Heart right ventricle (tissue), 16 donors: ENCODE results near the gene TSNAX. TPM values are rescaled to one million over a fixed set of nuclear protein-coding genes. Genes with fewer than 3 reads are reported as not detected.

ENCODE experiments used
- ATAC-seq, 8 donors: fragments of 200-7000 bp; cut with Tn5 transposase; one replicate each; pipeline ENCODE4 v1.9.1; 2020; ENCODE audit warnings: mild to moderate bottlenecking in 8 of 8, moderate library complexity in 8 of 8, moderate number of reproducible peaks in 1 of 8
- DNase-seq, 2 donors: peaks; one replicate each; pipeline ENCODE4 v3.0.0-alpha.2; 2020
- H3K27ac ChIP-seq, 10 donors: fragments of 200-600 bp; sonication (generic) in 2 of 10; one replicate each; pipeline versions ENCODE4 v1.5.0 to v1.8.0; 2020 to 2022; ENCODE audit warnings: mild to moderate bottlenecking in 3 of 10
- H3K27me3 ChIP-seq, 7 donors: fragments of 200-600 bp; one replicate each; pipeline ENCODE4 v1.8.0; 2021 to 2022; ENCODE audit warnings: mild to moderate bottlenecking in 2 of 7
- H3K36me3 ChIP-seq, 9 donors: fragments of 200-600 bp; sonication (generic) in 1 of 9; one replicate each; pipeline versions ENCODE4 v1.5.0 to v1.8.0; 2020 to 2022; ENCODE audit warnings: mild to moderate bottlenecking in 2 of 9
- H3K4me1 ChIP-seq, 9 donors: fragments of 200-600 bp; sonication (generic) in 1 of 9; one replicate each; pipeline versions ENCODE4 v1.5.0 to v1.8.0; 2020 to 2022; ENCODE audit warnings: mild to moderate bottlenecking in 4 of 9
- H3K4me3 ChIP-seq, 10 donors: fragments of 200-600 bp; sonication (generic) in 2 of 10; one replicate each; pipeline versions ENCODE4 v1.5.0 to v1.8.0; 2020 to 2022; ENCODE audit warnings: mild to moderate bottlenecking in 7 of 10, moderate library complexity in 2 of 10
- H3K9me3 ChIP-seq, 11 donors: fragments of 200-600 bp in 10 of 11; sonication (generic) in 2 of 11; one replicate each; pipeline versions ENCODE4 v1.5.0 to v1.8.0; 2013 to 2022; ENCODE audit warnings: mild to moderate bottlenecking in 2 of 11, control low read depth in 1 of 11, moderate library complexity in 1 of 11
- WGBS, 2 donors: extraction: QIAGEN DNeasy Blood & Tissue Kit; methylation state at CpG; one replicate each; pipeline ENCODE4 v1.1.7; 2013; ENCODE audit warnings: inconsistent platforms in 1 of 2; 5-methylcytosine and 5-hydroxymethylcytosine counted together
- intact Hi-C, 10 donors: fragments of 100-400 bp; cut with DNase I; formaldehyde crosslinking; loops; one replicate each; pipeline versions ENCODE4 v1.11.1 to v1.14.2; 2022
- polyA plus RNA-seq, 2 donors: library from polyadenylated mRNA; stranded (reverse); fragments of 200-250 nt; gene quantifications; one replicate each; pipeline ENCODE4 v1.2.3, GENCODE V29; 2013
- total RNA-seq, 10 donors: library from RNA; stranded (reverse); fragmentation: NEBNext Ultra II Directional in 3 of 10; extraction: Animal tissue kit (Norgen Biotek cat#: 25700) in 3 of 10; gene quantifications; one replicate each; pipeline versions ENCODE4 v1.2.1 to v1.2.4, GENCODE V29; 2021 to 2023
- TF ChIP-seq, protein P1 (sequence below), 9 donors: fragments of 200-600 bp; sonication (generic) in 2 of 9; IDR thresholded peaks; one replicate each; pipeline versions ENCODE4 v1.5.0 to v1.8.0; 2021 to 2022; ENCODE audit warnings: antibody characterized with exemption in 9 of 9, mild to moderate bottlenecking in 5 of 9, moderate library complexity in 1 of 9
- donor health status: Arrhythmogenic right ventricular cardiomyopathy.
- donor health status: ischemic (EF 13 %, LVEDD 7.1; RV severe dilation, severe dysfunction).
- donor health status: healthy with polysubstance abuse.
- donor health status: DM: no; HTN: yes; CAD: no.
- donor health status: DM: no; HTN: no; CAD: no.
- donor health status: ischemic (EF 25% LVEDD 6.9; RV normal size, moderate dysfunction).
- donor health status: ischemic (EF 25% LVEDD 5.7; RV mildly dilated, moderate dysfunction).
- donor health status: healthy.
- donor health status: DM: yes; HTN: yes; CAD: no.
- donor health status: Ischemic cardiomyopathy.
- donor health status: ischemic (EF 35%, LVEDD 5.7; RV mildly dilated, moderate dysfunction).
- donor health status: nonischemic (EF 11% LVEDD 7.7; RV severe dilation, severe dysfunction).
- donor health status: DM: yes; HTN: yes; CAD: no.
- donor health status: PGD.
- donor health status: ischemic (EF 29% LVEDD 5.4; RV normal size, mild dysfunction).
- donor health status: nonischemic (EF 23%, LVEDD 6.1; RV moderate dilation, normal function).

The TSNAX gene
- total and polyA plus RNA-seq, 12 donors: 11.8 to 37.9 (median 32.0) TPM

DNA sequence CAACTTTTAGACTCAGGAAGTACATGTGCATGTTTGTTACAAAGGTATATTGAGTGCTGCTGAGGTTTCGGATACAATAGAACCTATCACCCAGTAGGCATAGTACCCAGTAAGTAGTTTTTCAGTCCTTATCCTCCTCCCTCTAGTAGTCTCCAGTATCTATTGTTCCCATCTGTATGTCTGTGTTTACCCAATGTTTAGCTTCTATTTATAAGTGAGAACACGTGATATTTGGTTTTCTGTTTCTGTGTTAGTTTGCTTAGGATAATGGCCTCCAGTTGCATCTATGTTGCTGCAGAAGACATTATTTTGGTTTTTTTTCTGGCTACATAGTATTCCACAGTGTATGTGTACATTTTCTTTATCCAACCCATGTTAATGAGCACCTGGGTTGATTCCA, 47.2 kb upstream of the TSNAX start:
- Histone ChIP-seq H3K27me3 (no peaks in the 10 kb centered on the region), H3K4me3 (no peak overlapping the region), H3K4me1 (no peaks in the 10 kb centered on the region), H3K27ac (no peak overlapping the region), H3K9me3 (peaks cover 0 to 6% (median 0%) of the 10 kb centered on the region in 11 donors), H3K36me3 (no peaks in the 10 kb centered on the region)
- DNase-seq: no peak
- WGBS, 2 donors: 87 to 90% methylated on average over 2 of the region's 2 CpGs
- no peak for ATAC-seq
- TF ChIP-seq, protein P1, sequence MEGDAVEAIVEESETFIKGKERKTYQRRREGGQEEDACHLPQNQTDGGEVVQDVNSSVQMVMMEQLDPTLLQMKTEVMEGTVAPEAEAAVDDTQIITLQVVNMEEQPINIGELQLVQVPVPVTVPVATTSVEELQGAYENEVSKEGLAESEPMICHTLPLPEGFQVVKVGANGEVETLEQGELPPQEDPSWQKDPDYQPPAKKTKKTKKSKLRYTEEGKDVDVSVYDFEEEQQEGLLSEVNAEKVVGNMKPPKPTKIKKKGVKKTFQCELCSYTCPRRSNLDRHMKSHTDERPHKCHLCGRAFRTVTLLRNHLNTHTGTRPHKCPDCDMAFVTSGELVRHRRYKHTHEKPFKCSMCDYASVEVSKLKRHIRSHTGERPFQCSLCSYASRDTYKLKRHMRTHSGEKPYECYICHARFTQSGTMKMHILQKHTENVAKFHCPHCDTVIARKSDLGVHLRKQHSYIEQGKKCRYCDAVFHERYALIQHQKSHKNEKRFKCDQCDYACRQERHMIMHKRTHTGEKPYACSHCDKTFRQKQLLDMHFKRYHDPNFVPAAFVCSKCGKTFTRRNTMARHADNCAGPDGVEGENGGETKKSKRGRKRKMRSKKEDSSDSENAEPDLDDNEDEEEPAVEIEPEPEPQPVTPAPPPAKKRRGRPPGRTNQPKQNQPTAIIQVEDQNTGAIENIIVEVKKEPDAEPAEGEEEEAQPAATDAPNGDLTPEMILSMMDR (IDR thresholded peaks at IDR 0.05): no peak
- intact Hi-C loops: no loop called here

DNA sequence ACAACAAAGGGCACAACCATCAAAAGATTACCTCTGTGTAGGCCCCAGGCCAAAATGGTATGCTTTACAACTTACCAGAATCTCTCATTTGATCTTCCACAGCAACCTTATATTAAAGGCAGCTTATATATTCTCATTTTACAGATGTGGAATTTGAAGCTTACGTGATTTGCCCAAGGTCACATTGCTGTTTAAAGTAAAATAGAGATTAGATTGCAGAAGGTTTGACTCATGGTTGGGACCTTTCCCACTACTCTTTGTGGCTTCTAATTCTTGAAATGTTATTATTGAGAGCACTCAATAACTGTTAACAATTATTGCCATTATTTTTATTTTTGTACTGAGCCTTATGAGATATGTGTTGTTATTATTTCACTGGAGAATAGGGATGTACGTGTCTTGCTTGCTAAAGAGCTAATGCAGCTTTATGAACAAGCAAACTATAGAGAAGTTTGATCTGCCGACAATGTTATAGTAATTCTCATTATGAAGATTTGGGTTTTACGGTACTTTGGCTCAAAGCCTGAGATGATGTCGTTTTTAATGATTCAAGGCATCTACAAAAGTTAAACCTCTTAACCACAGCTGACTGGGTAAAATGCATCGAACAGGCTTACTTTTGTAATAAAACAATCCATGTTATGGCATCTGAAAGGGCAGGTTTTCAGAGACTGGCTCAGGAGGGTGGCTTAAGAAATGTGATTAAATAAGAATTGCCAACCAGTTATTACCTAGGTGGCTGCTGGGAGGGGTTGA, 43.3 kb upstream of the TSNAX start:
- intact Hi-C loops: no loop called here
- 71 to 72% methylated on average over 6 of the region's 6 CpGs for WGBS, 2 donors
- no peak for ATAC-seq

DNA sequence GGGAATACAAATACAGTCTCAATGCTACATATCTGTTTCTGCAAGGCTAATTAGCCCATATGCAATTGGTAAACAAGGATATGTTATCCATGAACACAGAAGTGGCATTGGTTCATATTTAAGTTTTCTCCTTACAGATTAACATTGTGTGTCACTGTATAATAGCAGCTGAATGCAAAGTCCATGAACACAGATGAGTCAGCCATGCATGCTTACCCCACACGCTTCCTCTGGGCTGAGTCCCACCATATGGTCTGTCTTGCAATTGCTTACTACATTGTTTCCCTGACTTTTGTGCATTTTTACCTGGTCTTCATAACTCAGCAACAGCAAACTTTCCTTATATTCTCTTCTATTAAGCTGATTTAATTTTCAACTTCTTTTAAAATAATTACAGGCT, 41.5 kb upstream of the TSNAX start:
- intact Hi-C loops: no loop called here
- WGBS, 2 donors: 77 to 93% methylated on average over 1 of the region's 1 CpG

More for the DNA sequence above, 43.3 kb upstream of the TSNAX start:
- H3K36me3 ChIP-seq: no peaks in the 10 kb centered on the region
- no peaks in the 10 kb centered on the region for H3K27me3 ChIP-seq
- no peak overlapping the region for H3K27ac ChIP-seq
- H3K9me3 ChIP-seq: peaks cover 0 to 1% (median 0%) of the 10 kb centered on the region in 11 donors
- TF ChIP-seq, protein P1 (IDR thresholded peaks at IDR 0.05): no peak
- no peak for DNase-seq
- no peaks in the 10 kb centered on the region for H3K4me1 ChIP-seq
- H3K4me3 ChIP-seq: no peak overlapping the region

DNA sequence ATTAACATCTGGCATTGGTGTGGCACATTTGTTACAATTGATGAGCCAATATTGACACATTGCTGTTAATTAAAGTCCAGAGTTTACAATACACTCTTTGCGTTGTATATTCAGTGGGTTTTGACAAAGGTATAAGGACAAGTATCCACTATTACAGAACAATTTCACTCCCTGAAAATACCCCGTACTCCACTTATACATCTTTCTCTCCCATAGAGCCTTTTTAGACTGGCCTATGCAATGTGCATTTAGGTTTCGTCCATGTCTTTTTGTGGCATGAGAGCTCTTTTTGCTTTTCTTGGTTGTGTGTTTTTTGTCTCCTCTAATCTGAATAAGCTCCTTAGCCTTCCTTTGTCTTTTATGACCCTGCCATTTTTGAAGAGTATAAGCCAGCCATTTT, 40.6 kb upstream of the TSNAX start:
- WGBS, 2 donors: 95 to 97% methylated on average over 3 of the region's 3 CpGs
- Histone ChIP-seq H3K27me3 (no peaks in the 10 kb centered on the region), H3K4me1 (no peaks in the 10 kb centered on the region), H3K27ac (no peak overlapping the region), H3K4me3 (no peak overlapping the region), H3K9me3 (no peaks in the 10 kb centered on the region), H3K36me3 (no peaks in the 10 kb centered on the region)
- intact Hi-C loops: no loop called here
- TF ChIP-seq, protein P1 (IDR thresholded peaks at IDR 0.05): no peak
- no peak for DNase-seq
- ATAC-seq: no peak

More for the DNA sequence above, 41.5 kb upstream of the TSNAX start:
- H3K9me3 ChIP-seq: no peaks in the 10 kb centered on the region
- H3K4me1 ChIP-seq: no peaks in the 10 kb centered on the region
- no peak overlapping the region for H3K4me3 ChIP-seq
- DNase-seq: no peak
- H3K27me3 ChIP-seq: no peaks in the 10 kb centered on the region
- H3K36me3 ChIP-seq: no peaks in the 10 kb centered on the region
- no peak overlapping the region for H3K27ac ChIP-seq
- no peak for ATAC-seq
- TF ChIP-seq, protein P1 (IDR thresholded peaks at IDR 0.05): no peak
